Duodenal mucosa (tissue), 2 donors: ENCODE data around the gene ABCG4.
"Not testable (repeated sequence)": the region's sequence is repeated elsewhere in the genome, so short reads cannot be mapped to it uniquely, and the experiment has no call there.

ENCODE experiments used
- H3K27ac ChIP-seq: one replicate; pipeline ENCODE4 v1.7.0; 2013; ENCODE audit warnings: low read depth, low read length
- H3K27me3 ChIP-seq, 2 donors: one replicate each; pipeline ENCODE4 v1.7.0; 2013; ENCODE audit warnings: low read length in 2 of 2, control low read depth in 1 of 2; ENCODE audit not compliant: insufficient read depth in 2 of 2, control insufficient read depth in 1 of 2
- H3K36me3 ChIP-seq, 2 donors: one replicate each; pipeline ENCODE4 v1.7.0; 2013; ENCODE audit warnings: low read length in 2 of 2, control low read depth in 1 of 2; ENCODE audit not compliant: insufficient read depth in 2 of 2, control insufficient read depth in 1 of 2
- H3K4me1 ChIP-seq, 2 donors: one replicate each; pipeline ENCODE4 v1.7.0; 2013; ENCODE audit warnings: low read length in 2 of 2, control low read depth in 1 of 2; ENCODE audit not compliant: insufficient read depth in 2 of 2, control insufficient read depth in 1 of 2
- H3K4me3 ChIP-seq, 2 donors: one replicate each; pipeline ENCODE4 v1.7.0; 2013; ENCODE audit warnings: low read length in 2 of 2, low read depth in 1 of 2
- H3K9ac ChIP-seq, 2 donors: one replicate each; pipeline ENCODE4 v1.7.0; 2013; ENCODE audit warnings: low read length in 2 of 2, low read depth in 1 of 2
- H3K9me3 ChIP-seq, 2 donors: one replicate each; pipeline ENCODE4 v1.7.0; 2013; ENCODE audit warnings: low read length in 2 of 2, control low read depth in 1 of 2; ENCODE audit not compliant: control insufficient read depth in 1 of 2

Gene ABCG4

GRCh38 chr11:119190531-119190930 is 41.7 kb downstream of the ABCG4 start:
- Histone ChIP-seq H3K4me3 (no peak overlapping the region), H3K9ac (no peak overlapping the region), H3K27ac (no peak overlapping the region), H3K9me3 (no peaks in the 10 kb centered on the region), H3K36me3 (no peaks in the 10 kb centered on the region), H3K27me3 (no peaks in the 10 kb centered on the region), H3K4me1 (peaks cover 11 to 17% of the 10 kb centered on the region in 2 donors)

GRCh38 chr11:119191265-119191664 is 42.4 kb downstream of the ABCG4 start:
- H3K4me3 ChIP-seq, H3K9me3 ChIP-seq, H3K9ac ChIP-seq, H3K27ac ChIP-seq, H3K36me3 ChIP-seq, H3K27me3 ChIP-seq: not testable (repeated sequence)
- H3K4me1 ChIP-seq, result peaks cover 8 to 19% of the 10 kb centered on the region in 2 donors

GRCh38 chr11:119192111-119192510 is 43.3 kb downstream of the ABCG4 start:
- Histone ChIP-seq H3K9me3 (no peaks in the 10 kb centered on the region), H3K36me3 (no peaks in the 10 kb centered on the region), H3K27ac (no peak overlapping the region), H3K4me1 (peaks cover 8 to 19% of the 10 kb centered on the region in 2 donors), H3K27me3 (no peaks in the 10 kb centered on the region), H3K4me3 (no peak overlapping the region), H3K9ac (no peak overlapping the region)

- Histone ChIP-seq H3K4me1 (peaks cover 6 to 19% of the 10 kb centered on the region in 2 donors), H3K4me3 (no peak overlapping the region), H3K36me3 (no peaks in the 10 kb centered on the region), H3K27ac (no peak overlapping the region), H3K9ac (no peak overlapping the region), H3K9me3 (no peaks in the 10 kb centered on the region), H3K27me3 (no peaks in the 10 kb centered on the region)
Observed at GRCh38 chr11:119193001-119193400, 44.1 kb downstream of the ABCG4 start.

- Histone ChIP-seq H3K9me3 (no peaks in the 10 kb centered on the region), H3K36me3 (no peaks in the 10 kb centered on the region), H3K4me3 (no peak overlapping the region), H3K9ac (no peak overlapping the region), H3K27ac (no peak overlapping the region), H3K27me3 (no peaks in the 10 kb centered on the region), H3K4me1 (peaks cover 6 to 17% of the 10 kb centered on the region in 2 donors)
Observed at GRCh38 chr11:119193626-119194025, 44.8 kb downstream of the ABCG4 start.

GRCh38 chr11:119194811-119195440 is 46.1 kb downstream of the ABCG4 start:
- Histone ChIP-seq H3K9me3 (no peaks in the 10 kb centered on the region), H3K27ac (no peak overlapping the region), H3K4me3 (no peak overlapping the region), H3K9ac (no peak overlapping the region), H3K27me3 (no peaks in the 10 kb centered on the region), H3K4me1 (peaks cover 6% of the 10 kb centered on the region in 2 donors), H3K36me3 (no peaks in the 10 kb centered on the region)

GRCh38 chr11:119195680-119196079 is 46.8 kb downstream of the ABCG4 start:
- no peak overlapping the region for H3K4me3 ChIP-seq
- no peak overlapping the region for H3K9ac ChIP-seq
- H3K27me3 ChIP-seq, result no peaks in the 10 kb centered on the region
- peaks cover 6% of the 10 kb centered on the region in 2 donors for H3K4me1 ChIP-seq
- H3K27ac ChIP-seq, result no peak overlapping the region
- no peaks in the 10 kb centered on the region for H3K36me3 ChIP-seq
- no peaks in the 10 kb centered on the region for H3K9me3 ChIP-seq

GRCh38 chr11:119196833-119197483 is 48.1 kb downstream of the ABCG4 start:
- H3K9me3 ChIP-seq, result no peaks in the 10 kb centered on the region
- H3K27me3 ChIP-seq, result no peaks in the 10 kb centered on the region
- no peak overlapping the region for H3K27ac ChIP-seq
- H3K36me3 ChIP-seq, result no peaks in the 10 kb centered on the region
- H3K4me1 ChIP-seq, result peaks cover 6% of the 10 kb centered on the region in 2 donors
- H3K4me3 ChIP-seq, result no peak overlapping the region
- no peak overlapping the region for H3K9ac ChIP-seq

GRCh38 chr11:119198925-119199324 is 50.1 kb downstream of the ABCG4 start:
- Histone ChIP-seq H3K9ac (no peak overlapping the region), H3K4me1 (peaks cover 6% of the 10 kb centered on the region in 2 donors), H3K27me3 (no peaks in the 10 kb centered on the region), H3K9me3 (no peaks in the 10 kb centered on the region), H3K36me3 (no peaks in the 10 kb centered on the region), H3K4me3 (no peak overlapping the region), H3K27ac (no peak overlapping the region)

- H3K27me3 ChIP-seq, H3K27ac ChIP-seq, H3K4me1 ChIP-seq, H3K9ac ChIP-seq, H3K36me3 ChIP-seq, H3K4me3 ChIP-seq, H3K9me3 ChIP-seq: not testable (repeated sequence)
Observed at GRCh38 chr11:119201236-119201635, 52.4 kb downstream of the ABCG4 start.
